Activated CD8-positive, alpha-beta T cell treated with anti-CD3 and anti-CD28 coated beads, Interleukin-2, amount 10 ng/mL, durations not matched to agents 7 days and 5 days (primary cell): ENCODE results near the gene PYGB. TPM values are rescaled to one million over a fixed set of nuclear protein-coding genes. Genes with fewer than 3 reads are reported as not detected.
A peak's percentile ranks its signal among the peaks of the same experiment; 100 is the strongest.

ENCODE experiments used
- ATAC-seq: fragments of 150-1000 bp; cut with Tn5 transposase; one replicate; pipeline ENCODE4 v1.10.0; 2021; ENCODE audit warnings: moderate library complexity
- CTCF ChIA-PET: fragments of 350-600 bp; sonication (Branson Sonifier 250); formaldehyde crosslinking; loops from one replicate; lab custom pipeline; 2021; ENCODE audit warnings: antibody characterized with exemption; lab: Charles Lee
- POLR2A ChIA-PET: fragments of 350-600 bp; sonication (Branson Sonifier 250); formaldehyde crosslinking; loops from one replicate; lab custom pipeline; 2021; ENCODE audit warnings: antibody characterized with exemption; lab: Charles Lee
- DNase-seq: peaks from one replicate; pipeline ENCODE4 v3.0.0-alpha.2; 2020
- H3K27ac Mint-ChIP-seq: one replicate; pipeline ENCODE4 v1.8.0; 2021; ENCODE audit warnings: mild to moderate bottlenecking, mixed read lengths
- H3K27me3 Mint-ChIP-seq: one replicate; pipeline ENCODE4 v1.8.0; 2021; ENCODE audit warnings: low read depth, mixed read lengths
- H3K36me3 Mint-ChIP-seq: one replicate; pipeline ENCODE4 v1.8.0; 2021; ENCODE audit warnings: low read depth, mixed read lengths
- H3K4me1 Mint-ChIP-seq: one replicate; pipeline ENCODE4 v1.8.0; 2021; ENCODE audit warnings: low read depth, mixed read lengths
- H3K4me3 Mint-ChIP-seq: one replicate; pipeline ENCODE4 v1.8.0; 2021; ENCODE audit warnings: mild to moderate bottlenecking, mixed read lengths
- H3K9me3 Mint-ChIP-seq: one replicate; pipeline ENCODE4 v1.8.0; 2022; ENCODE audit warnings: mixed read lengths; ENCODE audit not compliant: insufficient read depth
- total RNA-seq, 2 experiments: library from RNA; stranded (reverse); gene quantifications; one replicate each; pipeline ENCODE4 v1.2.3, GENCODE V29; 2021

The PYGB gene
- total RNA-seq: 10 to 100 TPM; 33.9 TPM

DNA sequence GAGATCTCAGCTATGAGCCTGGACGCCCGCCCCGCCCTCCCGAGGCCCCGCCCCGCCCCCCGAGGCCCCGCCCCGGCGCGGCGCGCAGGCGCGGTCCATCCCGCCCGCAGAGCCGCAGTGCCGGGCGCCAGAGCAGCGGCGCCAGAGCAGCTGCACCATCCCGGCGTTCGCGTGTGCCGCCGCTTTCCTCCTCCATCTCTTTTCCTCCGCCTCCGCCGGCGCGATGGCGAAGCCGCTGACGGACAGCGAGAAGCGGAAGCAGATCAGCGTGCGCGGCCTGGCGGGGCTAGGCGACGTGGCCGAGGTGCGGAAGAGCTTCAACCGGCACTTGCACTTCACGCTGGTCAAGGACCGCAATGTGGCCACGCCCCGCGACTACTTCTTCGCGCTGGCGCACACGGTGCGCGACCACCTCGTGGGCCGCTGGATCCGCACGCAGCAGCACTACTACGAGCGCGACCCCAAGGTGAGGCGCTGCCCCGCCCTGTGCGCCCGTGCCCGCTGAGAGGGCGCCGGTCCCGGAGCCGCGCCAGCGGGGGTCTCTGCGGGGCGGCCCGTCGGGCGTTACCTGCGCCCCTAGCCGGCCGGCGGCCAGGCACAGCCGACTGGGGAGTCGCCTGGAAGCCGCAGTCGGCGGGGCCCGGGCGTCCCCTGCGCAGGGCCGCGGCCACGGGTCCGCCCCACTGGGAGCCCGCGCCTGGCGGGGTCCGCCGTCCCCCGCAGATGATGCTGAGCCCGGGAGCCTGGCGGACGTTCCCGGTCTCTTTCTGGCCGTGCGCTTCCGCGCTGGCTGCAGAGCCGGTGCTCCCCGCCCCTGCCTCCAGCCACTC, at the start of gene PYGB:
TSS of gene PYGB (plus strand) at position 130 of the 830 bp plus-strand sequence. CDS start at position 224, 94 bp downstream.
- Mint-ChIP-seq H3K4me1 (peaks cover 45% of the 10 kb centered on the region), H3K27me3 (peaks cover 17% of the 10 kb centered on the region), H3K4me3 (peak within 1 kb of the TSS; percentile 92), H3K36me3 (peaks cover 8% of the 10 kb centered on the region), H3K27ac (peak within 1 kb of the TSS; percentile 86), H3K9me3 (no peaks in the 10 kb centered on the region)
- POLR2A ChIA-PET: interaction anchor here (0.6 to 2.3 kb wide), 7 partner anchors 9 to 266 kb away, joined by 3 to 11 read pairs (median 3); partner anchors contain the start of gene ENTPD6
- ATAC-seq (peak; percentile 84), DNase-seq (peak; percentile 74)
- CTCF ChIA-PET: interaction anchor here (0.9 to 4.0 kb wide), 4 partner anchors 11 to 158 kb away, joined by 3 to 23 read pairs (median 4); no protein-coding TSS in a partner anchor

DNA sequence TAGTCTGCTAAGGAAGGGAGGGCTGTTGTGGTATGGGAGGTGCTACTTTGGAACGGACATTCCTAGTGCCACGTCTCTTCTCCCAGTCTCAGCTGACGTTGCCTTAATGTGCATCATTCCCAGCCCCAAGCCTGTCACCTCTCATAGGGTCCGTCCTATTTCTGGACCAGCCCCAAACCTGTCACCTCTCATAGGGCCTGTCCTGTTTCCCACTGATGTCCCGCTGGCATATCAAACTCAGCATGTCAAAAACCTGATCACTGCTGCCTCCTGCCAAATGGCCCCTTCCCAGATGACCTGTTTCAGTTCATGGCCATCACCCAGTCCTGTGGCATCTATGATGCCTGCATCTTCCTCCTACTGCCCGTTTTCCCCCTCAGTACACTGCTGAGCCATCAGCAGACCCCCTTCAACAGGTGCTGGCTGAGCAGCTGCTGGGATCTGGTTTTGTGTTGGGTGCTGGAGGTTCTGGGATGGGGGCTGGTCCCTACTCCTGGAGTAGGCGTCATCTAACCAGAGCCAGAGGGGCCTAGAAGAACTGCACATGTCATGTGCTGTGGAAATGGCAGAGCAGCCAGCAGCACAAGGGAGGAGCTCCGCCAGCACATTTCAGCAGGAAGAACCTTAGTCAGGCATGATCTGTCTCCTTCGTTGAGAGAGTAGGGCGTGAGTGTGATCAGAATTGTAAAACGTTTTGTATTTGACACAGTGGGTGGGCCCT, 49.1 kb upstream of the PYGB start:
- DNase-seq: no peak
- H3K4me3 Mint-ChIP-seq: no peak overlapping the region
- H3K27me3 Mint-ChIP-seq: no peaks in the 10 kb centered on the region
- H3K9me3 Mint-ChIP-seq: no peaks in the 10 kb centered on the region
- H3K36me3 Mint-ChIP-seq: peaks cover 2% of the 10 kb centered on the region
- ChIA-PET POLR2A (interaction anchor here (1.0 to 1.3 kb wide), 2 partner anchors 62 to 108 kb away, joined by 3 read pairs; no protein-coding TSS in a partner anchor), CTCF (no interaction called here)
- H3K27ac Mint-ChIP-seq: no peak overlapping the region
- ATAC-seq: no peak
- H3K4me1 Mint-ChIP-seq: peaks cover 23% of the 10 kb centered on the region

DNA sequence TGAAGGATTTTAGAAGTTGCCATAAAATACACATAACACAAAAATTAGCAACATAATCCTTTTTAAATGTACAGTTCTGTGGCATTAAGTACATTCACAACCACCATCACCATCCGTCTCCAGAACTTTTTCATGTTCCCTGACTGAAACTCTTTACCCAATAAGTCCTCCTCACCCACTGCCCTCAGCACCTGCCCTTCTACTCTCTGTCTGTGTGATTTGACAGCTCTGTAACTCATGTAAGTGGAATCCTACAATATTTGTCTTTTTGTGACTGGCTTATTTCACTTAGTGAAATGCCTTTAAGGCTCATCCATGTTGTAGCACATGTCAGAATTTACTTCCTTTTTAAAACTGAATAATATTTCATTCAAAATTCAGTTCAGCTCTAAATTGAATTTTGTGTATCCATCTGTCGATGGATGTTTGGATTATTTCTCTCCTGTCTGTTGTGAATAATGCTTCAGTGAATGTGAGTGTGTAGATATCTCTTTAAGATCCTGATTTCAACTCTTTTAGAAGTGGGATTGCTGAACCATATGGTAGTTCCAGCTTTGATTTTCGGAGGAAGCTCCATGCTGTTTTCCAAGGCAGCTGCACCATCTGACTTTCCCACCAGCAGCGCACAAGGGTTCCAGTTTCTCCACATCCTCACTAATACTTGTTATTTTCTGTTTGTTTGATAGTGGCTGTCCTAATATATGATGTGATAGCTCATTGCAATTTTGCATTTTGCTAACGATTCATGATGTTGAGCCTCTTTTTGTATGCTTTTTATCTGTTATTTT, 48.2 kb upstream of the PYGB start:
- Mint-ChIP-seq H3K4me3 (no peak overlapping the region), H3K9me3 (no peaks in the 10 kb centered on the region), H3K36me3 (peaks cover 2% of the 10 kb centered on the region), H3K27ac (no peak overlapping the region), H3K4me1 (peaks cover 25% of the 10 kb centered on the region), H3K27me3 (no peaks in the 10 kb centered on the region)
- ATAC-seq: no peak
- ChIA-PET POLR2A (interaction anchor here (0.6 to 1.0 kb wide), 2 partner anchors 61 to 1809 kb away, joined by 3 read pairs; no protein-coding TSS in a partner anchor), CTCF (interaction anchor here (0.7 kb wide), 1 partner anchor 226 kb away, joined by 3 read pairs; no protein-coding TSS in a partner anchor)
- DNase-seq: no peak

DNA sequence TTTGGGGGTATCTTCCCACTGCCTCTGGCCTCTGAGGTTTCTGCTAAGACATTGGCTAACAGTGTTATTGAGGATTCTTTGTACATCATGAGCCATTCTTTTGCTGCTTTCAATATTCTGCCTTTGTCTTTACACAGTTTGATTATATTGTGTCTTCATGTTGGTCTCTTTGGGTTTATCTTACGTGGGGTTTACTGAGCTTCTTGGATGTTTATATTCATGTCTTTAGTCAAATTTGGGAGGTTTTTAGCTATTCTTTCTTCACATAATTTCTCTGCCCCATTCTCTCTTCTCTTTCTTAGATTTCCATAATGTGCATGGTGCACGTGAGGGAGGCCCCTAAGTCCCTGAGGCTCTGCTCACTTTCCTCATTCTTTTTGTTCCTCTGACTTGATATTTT, 44.8 kb upstream of the PYGB start:
- Mint-ChIP-seq H3K4me3 (no peak overlapping the region), H3K4me1 (peaks cover 5% of the 10 kb centered on the region), H3K36me3 (peaks cover 2% of the 10 kb centered on the region), H3K9me3 (no peaks in the 10 kb centered on the region), H3K27ac (no peak overlapping the region), H3K27me3 (no peaks in the 10 kb centered on the region)
- DNase-seq (no peak), ATAC-seq (no peak)
- ChIA-PET CTCF (no interaction called here), POLR2A (no interaction called here)

DNA sequence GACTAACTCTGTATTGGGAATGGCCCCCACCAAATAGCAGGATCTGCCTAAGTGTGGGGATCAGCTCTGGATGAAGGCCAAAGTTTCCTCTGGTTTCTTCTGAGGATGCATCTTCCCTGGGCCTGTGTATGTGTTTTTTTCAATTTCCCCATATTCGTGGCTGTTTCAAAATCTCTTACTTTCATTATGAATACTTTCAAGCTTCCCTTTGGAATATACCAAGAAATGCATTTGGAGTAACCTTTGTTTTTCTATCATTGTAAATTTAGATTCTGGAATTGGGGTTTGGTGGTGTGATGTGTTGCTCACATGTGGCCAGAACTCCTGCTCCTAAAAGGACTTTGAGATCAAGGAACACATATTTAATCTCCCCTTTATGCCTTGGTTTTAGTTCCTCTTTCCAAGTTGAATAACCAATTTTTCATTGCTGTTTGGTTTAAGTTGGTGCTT, 44.0 kb upstream of the PYGB start:
- no peak overlapping the region for H3K4me3 Mint-ChIP-seq
- ChIA-PET CTCF (no interaction called here), POLR2A (no interaction called here)
- peaks cover 5% of the 10 kb centered on the region for H3K4me1 Mint-ChIP-seq
- H3K36me3 Mint-ChIP-seq: peaks cover 2% of the 10 kb centered on the region
- H3K27ac Mint-ChIP-seq: no peak overlapping the region
- no peaks in the 10 kb centered on the region for H3K9me3 Mint-ChIP-seq
- no peaks in the 10 kb centered on the region for H3K27me3 Mint-ChIP-seq
- DNase-seq (no peak), ATAC-seq (no peak)

DNA sequence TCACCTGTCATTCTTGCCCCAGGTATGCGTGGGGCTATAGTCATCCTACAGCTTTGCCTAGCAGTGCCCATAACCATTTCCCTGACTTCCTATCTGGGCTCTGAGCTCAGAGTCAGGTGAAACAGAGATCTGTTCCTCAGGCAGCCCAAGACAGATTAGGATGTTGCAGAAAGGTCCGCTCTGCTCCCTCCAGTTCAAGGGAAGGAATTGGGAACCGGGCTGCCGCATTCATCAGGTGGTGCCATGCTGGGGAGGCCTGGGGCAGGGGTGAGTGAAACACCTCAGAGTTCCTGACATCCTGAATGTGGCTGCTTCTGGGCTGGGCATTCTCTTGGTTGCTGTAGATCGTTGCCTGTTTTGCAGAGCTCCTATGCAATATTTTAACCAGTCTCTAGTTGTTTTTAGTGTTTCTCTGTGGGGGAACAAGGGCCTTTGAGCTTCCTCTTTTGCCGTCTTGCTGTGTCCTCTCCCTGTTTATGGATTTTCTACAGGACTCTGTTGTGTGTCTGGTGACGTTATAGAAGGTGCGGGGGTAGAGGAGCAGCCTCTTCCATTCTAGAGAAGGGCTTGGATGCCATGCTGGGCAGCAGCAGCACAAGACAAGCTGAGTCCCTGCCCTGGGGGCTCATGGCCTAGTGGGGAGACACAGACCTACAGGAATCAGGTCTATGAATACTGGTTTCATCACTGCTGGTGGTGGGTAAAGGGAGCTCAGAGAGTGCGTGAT, 43.2 kb upstream of the PYGB start:
- Mint-ChIP-seq H3K9me3 (no peaks in the 10 kb centered on the region), H3K4me3 (no peak overlapping the region), H3K27me3 (no peaks in the 10 kb centered on the region), H3K27ac (no peak overlapping the region), H3K4me1 (peaks cover 5% of the 10 kb centered on the region), H3K36me3 (peaks cover 2% of the 10 kb centered on the region)
- DNase-seq (no peak), ATAC-seq (no peak)
- POLR2A ChIA-PET: no interaction called here
- CTCF ChIA-PET: no interaction called here

DNA sequence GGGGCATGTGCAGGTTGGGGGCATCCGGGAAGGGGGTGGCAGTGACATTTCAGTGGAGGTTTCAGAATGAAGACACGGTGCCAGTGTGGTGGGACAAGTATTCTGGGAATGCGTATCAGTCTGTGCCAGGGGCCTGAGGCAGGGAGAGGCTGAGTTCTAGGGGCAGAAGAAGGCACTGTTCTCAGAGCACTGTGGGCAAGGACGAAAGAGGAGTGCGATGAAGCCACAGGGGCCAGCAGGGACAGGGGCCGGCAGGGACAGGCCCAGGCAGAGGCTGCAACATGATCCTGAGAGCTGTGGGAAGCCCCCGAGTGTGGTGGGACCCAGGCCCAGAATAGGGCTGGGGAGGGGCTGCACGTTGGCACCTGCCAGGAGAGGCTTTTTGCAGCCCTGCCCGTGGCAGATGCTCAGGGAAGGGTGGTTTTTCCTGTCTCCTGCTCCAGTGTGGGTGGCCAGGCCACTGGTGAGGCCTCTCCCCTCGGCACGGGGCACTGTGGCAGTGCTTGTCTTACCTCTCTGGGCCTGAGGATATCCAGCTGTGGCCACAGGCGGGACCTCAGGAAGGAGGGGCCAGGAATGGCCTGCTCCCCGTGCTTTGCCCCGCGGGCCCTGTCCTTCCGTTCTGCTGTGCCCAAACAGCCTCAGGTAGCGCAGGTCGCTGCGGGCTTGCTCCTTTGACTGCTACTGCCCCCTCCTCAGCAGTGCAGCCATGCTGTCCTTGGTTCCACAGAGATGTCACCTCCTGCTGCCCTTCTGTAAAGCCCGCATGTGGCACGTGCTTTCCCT, 42.4 kb upstream of the PYGB start:
- ATAC-seq (no peak), DNase-seq (no peak)
- ChIA-PET POLR2A (no interaction called here), CTCF (no interaction called here)
- Mint-ChIP-seq H3K4me1 (peaks cover 5% of the 10 kb centered on the region), H3K27ac (no peak overlapping the region), H3K9me3 (no peaks in the 10 kb centered on the region), H3K27me3 (no peaks in the 10 kb centered on the region), H3K36me3 (peaks cover 2% of the 10 kb centered on the region), H3K4me3 (no peak overlapping the region)

- DNase-seq: no peak
- Mint-ChIP-seq H3K4me3 (no peak overlapping the region), H3K4me1 (peaks cover 5% of the 10 kb centered on the region), H3K27ac (no peak overlapping the region), H3K27me3 (no peaks in the 10 kb centered on the region), H3K9me3 (no peaks in the 10 kb centered on the region), H3K36me3 (peaks cover 2% of the 10 kb centered on the region)
- POLR2A ChIA-PET: no interaction called here
- ATAC-seq: no peak
- CTCF ChIA-PET: no interaction called here
Measured at GRCh38 chr20:25206063-25206403, 41.9 kb upstream of the PYGB start.

GRCh38 chr20:25206548-25206947, 41.3 kb upstream of the PYGB start:
- Mint-ChIP-seq H3K36me3 (peaks cover 2% of the 10 kb centered on the region), H3K27ac (no peak overlapping the region), H3K9me3 (no peaks in the 10 kb centered on the region), H3K27me3 (no peaks in the 10 kb centered on the region), H3K4me1 (peaks cover 5% of the 10 kb centered on the region), H3K4me3 (no peak overlapping the region)
- no peak for ATAC-seq
- DNase-seq: no peak
- ChIA-PET CTCF (no interaction called here), POLR2A (interaction anchor here (1.0 kb wide), 1 partner anchor 44 kb away, joined by 3 read pairs; no protein-coding TSS in a partner anchor)

DNA sequence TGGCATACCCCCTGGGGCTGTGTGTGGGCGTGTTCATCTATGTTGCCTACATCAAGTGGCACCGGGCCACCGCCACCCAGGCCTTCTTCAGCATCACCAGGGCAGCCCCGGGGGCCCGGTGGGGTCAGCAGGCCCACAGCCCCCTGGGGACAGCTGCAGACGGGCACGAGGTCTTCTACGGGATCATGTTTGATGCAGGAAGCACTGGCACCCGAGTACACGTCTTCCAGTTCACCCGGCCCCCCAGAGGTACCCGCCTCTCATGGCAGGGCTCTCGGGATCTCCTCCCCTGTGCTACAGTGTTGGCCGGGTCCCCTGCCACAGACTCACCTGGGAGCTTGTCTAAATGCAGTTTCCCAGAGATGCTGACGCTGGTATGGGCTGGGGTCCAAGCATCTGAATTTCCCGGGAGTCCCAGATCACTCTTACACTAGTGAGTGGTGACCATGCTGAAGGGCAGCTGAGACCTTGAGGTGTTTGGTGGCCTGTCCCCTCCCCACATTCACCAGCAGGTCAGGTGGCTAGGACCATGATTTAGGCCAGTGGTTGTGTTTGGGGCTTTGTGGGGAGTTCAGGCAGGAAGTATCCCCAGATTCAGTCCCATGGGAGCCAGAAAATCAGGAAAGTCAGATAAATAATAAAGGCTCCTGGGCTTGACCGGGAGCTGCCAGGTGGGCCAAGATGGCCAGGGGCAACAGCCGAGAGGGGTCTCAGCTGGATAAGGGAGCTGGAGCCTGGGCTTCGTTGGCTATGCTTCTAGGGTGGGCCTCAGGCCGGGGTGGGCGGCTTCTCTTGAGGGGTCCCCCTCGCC, 40.5 kb upstream of the PYGB start:
- no peak overlapping the region for H3K27ac Mint-ChIP-seq
- DNase-seq: no peak
- peaks cover 5% of the 10 kb centered on the region for H3K4me1 Mint-ChIP-seq
- ChIA-PET POLR2A (interaction anchor here (1.0 kb wide), 1 partner anchor 43 kb away, joined by 3 read pairs; no protein-coding TSS in a partner anchor), CTCF (no interaction called here)
- H3K36me3 Mint-ChIP-seq: peaks cover 7% of the 10 kb centered on the region
- H3K27me3 Mint-ChIP-seq: no peaks in the 10 kb centered on the region
- H3K9me3 Mint-ChIP-seq: no peaks in the 10 kb centered on the region
- ATAC-seq: no peak
- H3K4me3 Mint-ChIP-seq: no peak overlapping the region
